ENCODE measurements around the gene GPBAR1. TPM values are rescaled to one million over a fixed set of nuclear protein-coding genes. Genes with fewer than 3 reads are reported as not detected.

GPBAR1 gene
- total and polyA plus RNA-seq, 2 experiments from 2014 or later: 0.44 TPM; not detected in 1

- Mint-ChIP-seq H3K4me3 (no peak overlapping the region), H3K36me3 (ENCODE audit: low read depth) (peaks cover 88% of the 10 kb centered on the region), H3K4me1 (no peaks in the 10 kb centered on the region), H3K9me3 (no peaks in the 10 kb centered on the region), H3K27me3 (ENCODE audit: insufficient read depth, low read depth, poor library complexity) (no peaks in the 10 kb centered on the region), H3K27ac (peak overlapping the region; percentile 77)
- peak in 1 of 2 experiments; percentile 45; a peak in 3 of 4 replicates for TF ChIP-seq CTCF (conservative IDR thresholded peaks at IDR 0.05; ENCODE audit: low read depth in 2 of 2)
- no peak for TF ChIP-seq ZNF114 (CRISPR knock-in tag; IDR thresholded peaks at IDR 0.05)
- no peak for TF ChIP-seq POLR2AphosphoS5 (IDR thresholded peaks at IDR 0.05; ENCODE audit: low read depth)
- no peak for TF ChIP-seq NANOG (IDR thresholded peaks at IDR 0.05; ENCODE audit: borderline replicate concordance)
- TF ChIP-seq REST (IDR thresholded peaks at IDR 0.05; ENCODE audit: unreplicated experiment): no peak
- TF ChIP-seq JUNB (IDR thresholded peaks at IDR 0.05; ENCODE audit: unreplicated experiment): no peak
- no peak for TF ChIP-seq EZH2phosphoT487 (IDR thresholded peaks at IDR 0.05; ENCODE audit: unreplicated experiment)
- no peak for TF ChIP-seq EZH2 (IDR thresholded peaks at IDR 0.05; ENCODE audit: low read depth, unreplicated experiment)
- no peaks in the 10 kb centered on the region for H3F3A ChIP-seq (replicated peaks; ENCODE audit: low read depth)
- no peaks in the 10 kb centered on the region for H3K9me2 ChIP-seq (ENCODE audit: insufficient read depth)
- peaks cover 65% of the 10 kb centered on the region for H3K36me3 ChIP-seq (ENCODE audit: insufficient read depth)
- ATAC-seq (peak; percentile 64), DNase-seq (ENCODE audit: low spot score) (peak; percentile 37)
- no peak overlapping the region for H3K27ac ChIP-seq (ENCODE audit: low read depth)
- H3K27me3 ChIP-seq (ENCODE audit: insufficient read depth): no peaks in the 10 kb centered on the region
- H3K4me2 ChIP-seq: no peak overlapping the region
- peaks cover 25% of the 10 kb centered on the region for H4K20me1 ChIP-seq (replicated peaks; ENCODE audit: insufficient read depth)
- no peak overlapping the region for H2AFZ ChIP-seq
- H3K4me3 ChIP-seq: no peak overlapping the region
- no peaks in the 10 kb centered on the region for H3K4me1 ChIP-seq (ENCODE audit: insufficient read depth)
- H3K79me2 ChIP-seq (replicated peaks; ENCODE audit: insufficient read depth): peaks cover 35% of the 10 kb centered on the region
Observed at GRCh38 chr2:218230882-218231281, 29.9 kb upstream of the GPBAR1 start.

GRCh38 chr2:218233543-218233942 lies 27.3 kb upstream of the GPBAR1 start:
- Histone ChIP-seq H3K4me2 (no peak overlapping the region), H3K27me3 (ENCODE audit: insufficient read depth) (no peaks in the 10 kb centered on the region), H3K79me2 (replicated peaks; ENCODE audit: insufficient read depth) (peaks cover 13% of the 10 kb centered on the region), H3K27ac (ENCODE audit: low read depth) (no peak overlapping the region), H3F3A (replicated peaks; ENCODE audit: low read depth) (no peaks in the 10 kb centered on the region), H4K20me1 (replicated peaks; ENCODE audit: insufficient read depth) (peaks cover 9% of the 10 kb centered on the region; the same call in 1 of the 2 replicates), H3K9me2 (ENCODE audit: insufficient read depth) (no peaks in the 10 kb centered on the region), H3K36me3 (ENCODE audit: insufficient read depth) (peaks cover 63% of the 10 kb centered on the region), H2AFZ (no peak overlapping the region), H3K4me1 (ENCODE audit: insufficient read depth) (no peaks in the 10 kb centered on the region), H3K4me3 (no peak overlapping the region)
- ATAC-seq: no peak
- DNase-seq (ENCODE audit: low spot score): no peak
- Mint-ChIP-seq H3K4me3 (no peak overlapping the region), H3K4me1 (no peaks in the 10 kb centered on the region), H3K36me3 (ENCODE audit: low read depth) (peaks cover 88% of the 10 kb centered on the region), H3K27ac (no peak overlapping the region), H3K27me3 (ENCODE audit: insufficient read depth, low read depth, poor library complexity) (no peaks in the 10 kb centered on the region), H3K9me3 (no peaks in the 10 kb centered on the region)
- no peak for TF ChIP-seq EZH2phosphoT487 (IDR thresholded peaks at IDR 0.05; ENCODE audit: unreplicated experiment)
- no peak for TF ChIP-seq ETS1 (IDR thresholded peaks at IDR 0.05)
- TF ChIP-seq NANOG (IDR thresholded peaks at IDR 0.05; ENCODE audit: borderline replicate concordance): no peak
- TF ChIP-seq POLR2AphosphoS5 (IDR thresholded peaks at IDR 0.05; ENCODE audit: low read depth): no peak
- no peak for TF ChIP-seq REST (IDR thresholded peaks at IDR 0.05; ENCODE audit: unreplicated experiment)
- no peak for TF ChIP-seq STAT1 (IDR thresholded peaks at IDR 0.05; ENCODE audit: unreplicated experiment)
- no peak for TF ChIP-seq ZNF331 (CRISPR knock-in tag; IDR thresholded peaks at IDR 0.05; ENCODE audit: low read depth)
- TF ChIP-seq ZNF114 (CRISPR knock-in tag; IDR thresholded peaks at IDR 0.05): no peak
- TF ChIP-seq EZH2 (IDR thresholded peaks at IDR 0.05; ENCODE audit: low read depth, unreplicated experiment): no peak
- no peak for TF ChIP-seq JUNB (IDR thresholded peaks at IDR 0.05; ENCODE audit: unreplicated experiment)
